Keratinocyte (primary cell): Measurements from ENCODE around the gene PDGFB. TPM values are rescaled to one million over a fixed set of nuclear protein-coding genes. Genes with fewer than 3 reads are reported as not detected.

ENCODE experiments used
- DNase-seq: peaks from one replicate; pipeline ENCODE4 v3.0.0-alpha.2; 2011; ENCODE audit warnings: low read depth, missing footprints, low spot score
- FAIRE-seq: peaks from 2 replicates; lab custom pipeline; 2011; peaks lifted over from hg19 to GRCh38; lab: Jason Lieb, UNC
- H2AFZ ChIP-seq: 2 replicates; pipeline ENCODE4 v1.6.0; 2012; ENCODE audit warnings: low read length, control low read depth, inconsistent platforms; ENCODE audit not compliant: control insufficient read depth
- H3K27ac ChIP-seq: 2 replicates; pipeline ENCODE4 v1.5.1; 2011; ENCODE audit warnings: low read length; ENCODE audit not compliant: control insufficient read depth, insufficient read depth
- H3K27me3 ChIP-seq: 3 replicates; pipeline ENCODE4 v1.6.0; 2011; ENCODE audit warnings: low read length; ENCODE audit not compliant: control insufficient read depth, insufficient read depth; ENCODE audit errors: extremely low read depth
- H3K36me3 ChIP-seq, 2 experiments: 2 replicates in 1 of 2; 3 replicates in 1 of 2; pipeline ENCODE4 v1.5.1; 2011; ENCODE audit warnings: low read length in 2 of 2, mild to moderate bottlenecking in 1 of 2; ENCODE audit not compliant: control insufficient read depth in 2 of 2, insufficient read depth in 2 of 2; ENCODE audit errors: extremely low read depth in 1 of 2
- H3K4me1 ChIP-seq: 3 replicates; pipeline ENCODE4 v1.5.1; 2011; ENCODE audit warnings: low read length; ENCODE audit not compliant: control insufficient read depth, insufficient read depth; ENCODE audit errors: extremely low read depth
- H3K4me2 ChIP-seq: 3 replicates; pipeline ENCODE4 v1.6.0; 2011; ENCODE audit warnings: low read depth, low read length; ENCODE audit not compliant: control insufficient read depth, insufficient read depth; ENCODE audit errors: extremely low read depth
- H3K4me3 ChIP-seq, 3 experiments: fragments of 200-600 bp in 1 of 3; sonication (generic) in 1 of 3; 2 replicates in 2 of 3; 3 replicates in 1 of 3; pipeline ENCODE4 v1.5.1; 2011 to 2016; ENCODE audit warnings: low read length in 3 of 3, mild to moderate bottlenecking in 3 of 3, control low read depth in 2 of 3, inconsistent platforms in 1 of 3, low read depth in 1 of 3, mixed read lengths in 1 of 3, mixed run types in 1 of 3, moderate library complexity in 1 of 3; ENCODE audit not compliant: control insufficient read depth in 2 of 3, insufficient read depth in 2 of 3; ENCODE audit errors: extremely low read depth in 1 of 3
- H3K79me2 ChIP-seq: 2 replicates; pipeline ENCODE4 v1.6.0; 2012; ENCODE audit warnings: low read length; ENCODE audit not compliant: control insufficient read depth, insufficient read depth
- H3K9ac ChIP-seq: 3 replicates; pipeline ENCODE4 v1.6.0; 2011; ENCODE audit warnings: low read length; ENCODE audit not compliant: control insufficient read depth, insufficient read depth; ENCODE audit errors: extremely low read depth
- H3K9me1 ChIP-seq: 3 replicates; pipeline ENCODE4 v1.6.0; 2011; ENCODE audit warnings: low read length; ENCODE audit not compliant: control insufficient read depth, insufficient read depth; ENCODE audit errors: extremely low read depth
- H3K9me3 ChIP-seq: 2 replicates; pipeline ENCODE4 v1.5.1; 2012; ENCODE audit warnings: low read depth, low read length; ENCODE audit not compliant: control insufficient read depth
- H4K20me1 ChIP-seq: 3 replicates; pipeline ENCODE4 v1.6.0; 2011; ENCODE audit warnings: low read length; ENCODE audit not compliant: control insufficient read depth, insufficient read depth; ENCODE audit errors: extremely low read depth
- CTCF ChIP-seq, 3 experiments: IDR thresholded peaks in 1 of 3; conservative IDR thresholded peaks in 1 of 3; optimal IDR thresholded peaks in 1 of 3; 2 replicates in 2 of 3; 3 replicates in 1 of 3; pipeline versions ENCODE3 to v1.5.1; 2011; ENCODE audit warnings: low read length in 3 of 3, mild to moderate bottlenecking in 3 of 3, moderate library complexity in 2 of 3, control low read depth in 1 of 3, inconsistent platforms in 1 of 3; ENCODE audit not compliant: insufficient read depth in 2 of 3; ENCODE audit errors: extremely low read depth in 1 of 3
- EZH2 ChIP-seq: IDR thresholded peaks from one replicate; pipeline ENCODE4 v1.6.1; 2012; ENCODE audit warnings: inconsistent platforms, mild to moderate bottlenecking, low read length, moderate library complexity
- dilution Hi-C: fragments of 300-500 bp; cut with MboI; formaldehyde crosslinking; loops from one replicate; pipeline ENCODE4 v1.7.0; 2020; ENCODE audit warnings: low sequenced_read_pairs; ENCODE audit not compliant: extremely low pct_ligation_motif_present
- polyA plus RNA-seq, 5 experiments: library from polyadenylated mRNA; depleted of rRNA in 3 of 5; stranded (reverse) in 3 of 5; stranded (forward) in 1 of 5; unstranded in 1 of 5; fragments of >200 nt; gene quantifications; 1 replicate in 1 of 5; 2 replicates in 3 of 5; 3 replicates in 1 of 5; pipeline versions ENCODE4 v1.2.1 to v1.2.3, GENCODE V29; 2011 to 2012; ENCODE audit warnings: missing spikeins in 2 of 5, low read depth in 1 of 5, low replicate concordance in 1 of 5

The PDGFB gene
- polyA plus RNA-seq, 1 donor (not counting 4 experiments of a cell fraction or from before 2014, with no cell fraction given), result 6.0 TPM

GRCh38 chr22:39215426-39216142 lies 29.2 kb downstream of the PDGFB start:
- FAIRE-seq (peak; percentile 5), DNase-seq (no peak)
- H3K79me2 ChIP-seq, result no peaks in the 10 kb centered on the region
- TF ChIP-seq EZH2, result no peak
- peak in 2 of 3 experiments; percentile 42 to 62 for TF ChIP-seq CTCF (optimal IDR thresholded peaks at IDR 0.05 in 1 of 3, IDR thresholded peaks at IDR 0.05 in 1 of 3, conservative IDR thresholded peaks at IDR 0.05 in 1 of 3; ENCODE audit: extremely low read depth in 1 of 3, insufficient read depth in 2 of 3, low read length in 3 of 3)
- no peak overlapping the region for H2AFZ ChIP-seq
- no peaks in the 10 kb centered on the region for H3K36me3 ChIP-seq
- no peaks in the 10 kb centered on the region for H3K9me3 ChIP-seq
- H3K4me3 ChIP-seq, result no peak overlapping the region
- peak overlapping the region; percentile 15 for H3K27ac ChIP-seq
- no peaks in the 10 kb centered on the region for H3K9me1 ChIP-seq
- H4K20me1 ChIP-seq, result no peaks in the 10 kb centered on the region
- H3K4me1 ChIP-seq, result peaks cover 40% of the 10 kb centered on the region
- dilution Hi-C loops, result no loop called here
- H3K4me2 ChIP-seq, result peak overlapping the region; percentile 79
- no peak overlapping the region for H3K9ac ChIP-seq
- no peaks in the 10 kb centered on the region for H3K27me3 ChIP-seq

GRCh38 chr22:39215070-39215396 lies 29.7 kb downstream of the PDGFB start:
- Histone ChIP-seq H3K4me3 (peak overlapping the region in 2 of 3 experiments; percentile 7 to 9), H3K4me2 (peak overlapping the region; percentile 79), H3K9me3 (no peaks in the 10 kb centered on the region), H3K9ac (no peak overlapping the region), H3K9me1 (no peaks in the 10 kb centered on the region), H3K27ac (peak overlapping the region; percentile 15), H2AFZ (no peak overlapping the region), H3K4me1 (peaks cover 40% of the 10 kb centered on the region), H3K79me2 (no peaks in the 10 kb centered on the region), H4K20me1 (no peaks in the 10 kb centered on the region), H3K36me3 (no peaks in the 10 kb centered on the region), H3K27me3 (no peaks in the 10 kb centered on the region)
- dilution Hi-C loops, result no loop called here
- no peak for FAIRE-seq
- TF ChIP-seq CTCF (optimal IDR thresholded peaks at IDR 0.05 in 1 of 3, IDR thresholded peaks at IDR 0.05 in 1 of 3, conservative IDR thresholded peaks at IDR 0.05 in 1 of 3; ENCODE audit: extremely low read depth in 1 of 3, insufficient read depth in 2 of 3, low read length in 3 of 3), result no peak
- TF ChIP-seq EZH2, result no peak
- no peak for DNase-seq
